ENCODE results near the gene SMAD5.

GRCh38 chr5:136114414-136115125, 18.1 kb upstream of the SMAD5 start:
- no peak for TF ChIP-seq CTCF (conservative IDR thresholded peaks at IDR 0.05; ENCODE audit: low read depth, low read length)
- TF ChIP-seq MAZ (IDR thresholded peaks at IDR 0.05; ENCODE audit: borderline replicate concordance, low read depth, low read length) = no peak
- TF ChIP-seq MXI1 (IDR thresholded peaks at IDR 0.05; ENCODE audit: borderline replicate concordance, low read depth, low read length) = no peak
- no peak for TF ChIP-seq FOS (IDR thresholded peaks at IDR 0.05; ENCODE audit: low read depth, low read length)
- TF ChIP-seq POLR2A (IDR thresholded peaks at IDR 0.05; ENCODE audit: low read depth, low read length) = no peak
- no peak for TF ChIP-seq USF2 (IDR thresholded peaks at IDR 0.05; ENCODE audit: low read depth, low read length)
- no peak for TF ChIP-seq CHD1 (IDR thresholded peaks at IDR 0.05; ENCODE audit: low read depth, low read length)
- no peak for TF ChIP-seq RFX5 (IDR thresholded peaks at IDR 0.05; ENCODE audit: low read depth, low read length)
- no peak for TF ChIP-seq RAD21 (IDR thresholded peaks at IDR 0.05; ENCODE audit: low read length)
- TF ChIP-seq MAFK (IDR thresholded peaks at IDR 0.05; ENCODE audit: low read depth, low read length) = no peak
- no peak for TF ChIP-seq SMC3 (IDR thresholded peaks at IDR 0.05; ENCODE audit: low read depth, low read length)
- no peak for TF ChIP-seq ELK1 (IDR thresholded peaks at IDR 0.05; ENCODE audit: borderline replicate concordance, low read depth, low read length)
